SU-DHL-6 (cell line): Measurements from ENCODE around the gene HYDIN.

Experiments
- H2AFZ ChIP-seq: fragments of 200-600 bp; sonication (generic); 2 replicates; pipeline ENCODE4 v1.6.1; 2014; ENCODE audit warnings: low read depth, mild to moderate bottlenecking, moderate library complexity, mixed read lengths, antibody characterized with exemption, low read length; ENCODE audit not compliant: severe bottlenecking
- H3F3A ChIP-seq: fragments of 200-600 bp; shearing (Covaris generic); 2 replicates; pipeline ENCODE4 v1.6.0; 2016; ENCODE audit warnings: antibody characterized with exemption, mild to moderate bottlenecking; ENCODE audit not compliant: insufficient read depth
- H3K27ac ChIP-seq: fragments of 200-600 bp; sonication (generic); 2 replicates; pipeline ENCODE4 v1.5.1; 2016; ENCODE audit warnings: low read depth, mild to moderate bottlenecking, low read length, moderate library complexity, mixed read lengths
- H3K27me3 ChIP-seq: fragments of 200-600 bp; sonication (generic), shearing (Covaris generic); 2 replicates; pipeline ENCODE4 v1.6.0; 2014; ENCODE audit warnings: mild to moderate bottlenecking, low read length
- H3K36me3 ChIP-seq: fragments of 200-600 bp; sonication (generic); 2 replicates; pipeline ENCODE4 v1.6.1; 2014; ENCODE audit warnings: mild to moderate bottlenecking, low read length, mixed read lengths
- H3K4me2 ChIP-seq: fragments of 300-600, 200-600 bp; shearing (Covaris generic), sonication (generic); 2 replicates; pipeline ENCODE4 v1.6.0; 2014; ENCODE audit warnings: low read length, low read depth, mild to moderate bottlenecking; ENCODE audit not compliant: poor library complexity, severe bottlenecking
- H3K4me3 ChIP-seq: fragments of 200-600 bp; sonication (generic); 2 replicates; pipeline ENCODE4 v1.5.1; 2014; ENCODE audit warnings: antibody characterized with exemption, low read length, mild to moderate bottlenecking, mixed read lengths; ENCODE audit not compliant: insufficient read depth, poor library complexity, severe bottlenecking
- H3K79me2 ChIP-seq: fragments of 200-600 bp; sonication (generic); 2 replicates; pipeline ENCODE4 v1.6.1; 2014; ENCODE audit warnings: mild to moderate bottlenecking, low read length, moderate library complexity; ENCODE audit not compliant: insufficient read depth
- H3K9ac ChIP-seq: fragments of 200-600 bp; sonication (generic); 2 replicates; pipeline ENCODE4 v1.7.0; 2014; ENCODE audit warnings: mild to moderate bottlenecking, low read length
- H3K9me2 ChIP-seq: fragments of 200-600 bp; sonication (generic); replicated peaks from 2 replicates; pipeline ENCODE4 v1.6.1; 2014; ENCODE audit warnings: low read length; ENCODE audit not compliant: insufficient read depth
- H3K9me3 ChIP-seq: fragments of 200-600 bp; sonication (generic); 2 replicates; pipeline ENCODE4 v1.6.1; 2014; ENCODE audit warnings: low read length, mixed read lengths; ENCODE audit not compliant: insufficient read depth
- H4K20me1 ChIP-seq: fragments of 200-600 bp; sonication (generic); 2 replicates; pipeline ENCODE4 v1.6.1; 2014; ENCODE audit warnings: low read depth, mild to moderate bottlenecking, antibody characterized with exemption, low read length, moderate library complexity, mixed read lengths
- CTCF ChIP-seq: fragments of 200-600 bp; sonication (generic); IDR thresholded peaks from one replicate; pipeline ENCODE4 v1.5.1; 2017; ENCODE audit warnings: antibody characterized with exemption, mild to moderate bottlenecking, low read length, moderate library complexity; ENCODE audit not compliant: insufficient read depth, poor library complexity, severe bottlenecking
- EZH2phosphoT487 ChIP-seq: fragments of 200-600 bp; sonication (generic), shearing (Covaris generic); conservative IDR thresholded peaks from 2 replicates; pipeline ENCODE4 v1.6.1; 2018; ENCODE audit warnings: mild to moderate bottlenecking, antibody characterized with exemption, low read length, moderate library complexity, mixed read lengths

The HYDIN gene

GRCh38 chr16:71216714-71217113 lies 13.8 kb downstream of the HYDIN start:
- Histone ChIP-seq H3F3A (no peaks in the 10 kb centered on the region), H3K9me3 (no peaks in the 10 kb centered on the region), H3K27me3 (no peaks in the 10 kb centered on the region), H3K36me3 (no peaks in the 10 kb centered on the region), H3K27ac (no peak overlapping the region), H3K79me2 (no peaks in the 10 kb centered on the region), H4K20me1 (no peaks in the 10 kb centered on the region), H3K4me3 (no peak overlapping the region), H3K4me2 (no peak overlapping the region), H3K9me2 (no peaks in the 10 kb centered on the region), H3K9ac (no peak overlapping the region), H2AFZ (no peak overlapping the region)
- TF ChIP-seq EZH2phosphoT487 (no peak), CTCF (no peak)

- no peaks in the 10 kb centered on the region for H3K79me2 ChIP-seq
- H4K20me1 ChIP-seq, result no peaks in the 10 kb centered on the region
- no peak overlapping the region for H3K4me3 ChIP-seq
- no peak overlapping the region for H3K9ac ChIP-seq
- no peaks in the 10 kb centered on the region for H3K9me2 ChIP-seq
- no peaks in the 10 kb centered on the region for H3K27me3 ChIP-seq
- TF ChIP-seq CTCF (no peak), EZH2phosphoT487 (no peak)
- H3K36me3 ChIP-seq, result no peaks in the 10 kb centered on the region
- H3K4me2 ChIP-seq, result no peak overlapping the region
- no peak overlapping the region for H3K27ac ChIP-seq
- no peaks in the 10 kb centered on the region for H3F3A ChIP-seq
- H3K9me3 ChIP-seq, result no peaks in the 10 kb centered on the region
- no peak overlapping the region for H2AFZ ChIP-seq
Observed at GRCh38 chr16:71214746-71215381, 15.7 kb downstream of the HYDIN start.

GRCh38 chr16:71205482-71206131 lies 24.9 kb downstream of the HYDIN start:
- no peak overlapping the region for H2AFZ ChIP-seq
- H3F3A ChIP-seq, result no peaks in the 10 kb centered on the region
- TF ChIP-seq EZH2phosphoT487 (no peak), CTCF (no peak)
- H3K9me2 ChIP-seq, result no peaks in the 10 kb centered on the region
- H3K36me3 ChIP-seq, result no peaks in the 10 kb centered on the region
- H4K20me1 ChIP-seq, result no peaks in the 10 kb centered on the region
- H3K4me3 ChIP-seq, result no peak overlapping the region
- no peaks in the 10 kb centered on the region for H3K27me3 ChIP-seq
- H3K9me3 ChIP-seq, result no peaks in the 10 kb centered on the region
- H3K9ac ChIP-seq, result no peak overlapping the region
- H3K27ac ChIP-seq, result no peak overlapping the region
- H3K4me2 ChIP-seq, result no peak overlapping the region
- no peaks in the 10 kb centered on the region for H3K79me2 ChIP-seq
